DMS53 (cell line): ENCODE results near the gene FAM98B.
"Not testable (repeated sequence)": the region's sequence is repeated elsewhere in the genome, so short reads cannot be mapped to it uniquely, and the experiment has no call there.

Experiments
- DNase-seq: peaks from one replicate; lab custom pipeline; 2025; lab: John Stamatoyannopoulos, UW

FAM98B gene

DNA sequence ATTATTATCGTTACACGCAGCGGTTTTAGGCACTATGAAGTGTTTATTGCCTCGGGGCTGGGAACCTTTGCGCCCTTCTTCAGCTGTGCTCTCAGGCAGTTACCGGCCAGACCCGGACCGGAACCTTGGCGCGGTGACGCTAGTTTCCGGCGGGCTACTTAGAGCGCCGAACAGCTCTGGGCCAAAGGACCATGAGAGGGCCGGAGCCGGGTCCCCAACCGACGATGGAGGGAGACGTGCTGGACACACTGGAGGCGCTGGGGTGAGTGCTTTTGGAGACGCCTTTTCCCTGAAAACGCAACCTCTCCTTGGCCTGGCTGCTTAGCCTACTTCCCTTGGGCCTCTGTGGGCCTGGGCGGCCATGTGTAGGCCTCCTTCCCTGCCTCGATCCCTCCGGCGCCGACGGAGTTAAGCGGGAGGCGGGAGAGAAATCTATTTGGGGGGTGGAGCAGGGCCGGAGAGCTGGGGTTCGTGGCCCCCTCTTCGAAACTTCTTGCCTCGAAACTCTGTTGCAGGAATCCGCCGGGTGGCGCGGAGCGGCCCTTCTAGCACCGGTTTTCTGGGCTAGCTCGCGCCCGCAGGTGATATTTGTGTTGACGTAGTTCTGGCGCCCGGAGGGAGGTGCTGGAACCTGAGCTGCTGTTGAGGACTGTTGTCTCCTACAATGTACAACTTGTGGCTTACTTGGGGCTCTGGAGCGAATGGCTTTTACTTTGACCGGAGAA lies at the start of gene FAM98B:
FAM98B (plus strand) TSS at position 157 of the 725 bp plus-strand sequence; CDS start at position 192, 35 bp downstream.
- DNase-seq = peak; percentile 88

DNA sequence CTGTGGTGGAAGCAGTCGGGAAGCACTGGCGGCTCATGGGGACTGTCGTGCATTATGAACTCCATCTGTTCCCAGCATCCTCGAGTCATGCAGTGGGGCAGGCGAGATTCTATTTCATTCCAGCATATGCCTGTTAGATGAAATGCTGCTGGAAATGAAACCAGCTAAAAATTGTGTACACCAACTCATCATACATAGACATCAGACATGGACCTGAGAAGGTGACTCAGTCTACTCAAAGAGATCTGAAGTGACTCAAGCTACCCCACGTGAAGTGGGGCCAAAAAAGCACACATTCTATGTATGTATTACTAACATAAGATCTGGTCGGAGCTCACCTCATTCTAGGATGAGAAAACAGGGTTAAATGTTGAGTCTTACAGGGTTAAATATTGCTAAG lies 47.5 kb upstream of the FAM98B start:
- DNase-seq = no peak

DNA sequence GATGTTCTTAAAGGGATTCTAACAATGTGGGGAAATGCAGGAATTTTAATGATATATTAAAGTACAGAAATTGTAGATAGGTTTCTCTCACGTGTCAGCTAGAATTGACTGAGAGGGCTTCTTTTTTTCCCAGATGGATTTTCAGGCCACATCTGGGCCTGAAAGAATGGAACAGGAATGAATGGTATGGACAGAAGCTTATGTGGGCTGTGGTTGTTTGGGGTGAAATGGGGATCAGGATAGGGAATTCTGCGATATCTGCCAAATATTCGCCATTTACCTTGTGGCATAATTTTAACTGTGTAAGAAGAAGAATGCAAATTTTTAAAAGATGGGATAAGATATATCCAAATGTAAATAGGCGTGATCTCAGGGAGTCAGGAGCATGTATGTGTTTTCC lies 45.4 kb upstream of the FAM98B start:
- DNase-seq = no peak

DNA sequence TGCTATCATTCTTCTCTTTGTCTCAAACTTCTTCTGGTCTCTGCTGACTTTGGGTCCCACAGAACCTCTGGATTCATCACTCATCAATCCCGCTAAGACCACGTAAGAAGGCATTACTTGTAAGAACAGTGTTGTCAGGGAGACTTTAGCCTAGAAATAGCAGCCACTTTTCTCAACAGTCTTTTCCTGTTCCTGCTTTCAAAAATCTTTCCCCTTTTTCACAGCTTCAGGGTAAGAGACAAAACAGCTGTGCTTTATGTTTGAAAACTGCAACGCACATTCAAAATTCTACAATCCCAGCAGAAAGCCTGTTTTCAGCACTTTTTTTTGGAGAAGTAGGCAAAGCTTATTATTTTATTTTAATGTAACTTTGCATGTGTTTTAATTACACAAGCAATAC lies 42.0 kb upstream of the FAM98B start:
- no peak for DNase-seq

DNA sequence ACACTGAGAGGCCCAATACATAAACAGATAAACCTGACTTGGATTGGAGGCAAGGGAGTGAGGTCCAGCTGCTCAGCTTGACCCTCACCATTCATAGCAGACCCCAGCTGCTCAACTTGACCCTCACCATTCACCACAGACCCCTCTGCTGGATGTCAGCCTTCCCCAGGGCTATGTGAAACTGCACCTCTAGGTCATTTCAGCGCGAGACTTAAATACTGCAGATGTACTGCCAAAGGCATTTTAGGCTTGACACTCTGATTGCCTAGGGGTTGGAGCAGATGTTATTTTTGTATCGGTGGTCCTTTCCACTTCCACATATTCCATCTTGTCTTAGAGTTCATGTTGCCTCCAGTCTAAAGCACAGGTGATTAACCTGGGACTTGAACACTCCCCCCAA lies 41.5 kb upstream of the FAM98B start:
- DNase-seq = no peak

DNA sequence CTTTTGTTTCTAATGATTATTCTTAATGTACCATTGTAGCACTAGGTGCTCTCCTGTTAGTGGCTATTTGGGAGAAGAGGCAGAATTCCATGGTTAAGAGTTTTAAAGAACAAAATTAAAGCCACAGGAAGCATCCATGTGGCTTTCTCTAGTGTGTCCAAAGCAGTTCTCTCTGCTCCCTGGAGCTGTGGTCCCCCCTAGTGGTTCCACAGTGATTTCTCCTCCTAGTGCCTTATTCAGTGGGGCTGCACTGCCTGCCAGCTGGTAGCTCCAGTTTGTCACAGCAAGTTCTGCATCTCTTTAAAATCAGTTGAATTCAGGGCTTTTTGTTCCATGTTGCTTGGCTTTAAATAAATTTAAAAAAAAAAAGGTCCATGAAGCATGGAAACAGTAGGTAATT lies 39.6 kb upstream of the FAM98B start:
- DNase-seq = peak; percentile 58

DNA sequence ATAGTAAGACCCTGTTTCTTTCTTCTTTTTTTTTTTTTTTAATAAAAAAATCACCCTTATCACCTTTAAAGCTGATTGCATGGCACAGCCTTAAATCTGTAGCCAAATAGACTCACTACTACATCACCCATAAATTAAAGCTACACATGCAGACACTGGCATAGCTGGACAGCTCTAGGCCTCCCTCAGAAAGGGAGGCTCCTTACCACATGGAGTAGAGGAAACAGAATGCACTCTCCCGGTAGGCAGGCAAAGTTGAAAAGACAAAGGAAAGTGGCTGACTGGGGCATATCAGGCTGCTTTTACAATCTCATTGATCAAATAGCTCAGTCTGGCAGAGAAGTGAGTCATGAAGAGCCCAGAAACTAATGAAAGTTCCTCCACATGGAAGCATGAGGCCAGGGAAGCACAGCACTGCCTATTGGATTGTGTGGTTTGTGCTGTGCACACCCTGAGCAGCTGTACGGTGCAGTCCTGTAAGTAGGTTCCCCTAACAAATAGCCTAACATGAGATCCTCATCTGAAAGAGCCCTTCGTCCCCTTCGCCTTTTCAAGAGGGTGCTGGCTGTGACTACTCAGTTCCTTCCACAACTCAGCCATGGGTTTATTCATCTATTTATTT lies 32.7 kb upstream of the FAM98B start:
- DNase-seq = no peak

DNA sequence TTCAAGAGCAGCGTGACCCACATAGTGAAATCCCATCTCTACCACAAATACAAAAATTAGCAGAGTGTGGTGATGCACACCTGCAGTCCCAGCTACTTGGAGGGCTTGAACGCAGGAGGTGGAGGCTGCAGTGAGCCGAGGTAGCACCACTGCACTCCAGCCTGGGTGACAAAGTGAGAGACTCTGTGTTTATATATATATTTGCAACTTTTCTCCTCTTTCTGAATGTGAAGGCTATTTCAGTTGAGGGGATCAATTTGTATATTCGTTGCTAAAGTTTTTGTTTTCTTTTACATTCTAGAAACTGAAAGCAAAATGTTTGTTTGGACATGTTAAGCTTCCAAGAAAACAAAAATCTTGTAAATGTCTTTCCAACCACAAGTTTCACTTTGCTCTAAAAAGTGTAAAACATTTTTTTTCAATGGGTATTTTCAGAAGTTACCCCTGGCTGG lies 29.8 kb upstream of the FAM98B start:
- DNase-seq = no peak

DNA sequence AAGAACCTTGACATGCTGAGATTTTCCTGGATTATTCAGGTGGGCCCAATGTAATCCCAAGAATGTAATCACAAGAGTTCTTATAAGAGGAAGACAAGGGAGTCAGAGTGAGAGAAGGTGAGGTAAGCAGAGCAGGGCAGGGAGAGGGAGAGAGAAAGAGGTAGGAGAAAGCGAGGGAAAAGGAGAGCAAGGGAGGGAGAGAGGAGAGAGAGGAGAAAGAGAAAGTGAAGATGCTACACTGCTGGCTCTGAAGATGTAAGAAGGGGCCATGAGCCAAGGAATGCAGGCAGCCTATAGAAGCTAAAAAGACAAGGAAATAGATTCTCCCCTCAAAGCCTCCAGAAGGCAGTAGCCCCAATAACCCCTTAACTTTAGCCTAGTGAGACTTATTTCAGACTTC lies 28.7 kb upstream of the FAM98B start:
- no peak for DNase-seq

DNA sequence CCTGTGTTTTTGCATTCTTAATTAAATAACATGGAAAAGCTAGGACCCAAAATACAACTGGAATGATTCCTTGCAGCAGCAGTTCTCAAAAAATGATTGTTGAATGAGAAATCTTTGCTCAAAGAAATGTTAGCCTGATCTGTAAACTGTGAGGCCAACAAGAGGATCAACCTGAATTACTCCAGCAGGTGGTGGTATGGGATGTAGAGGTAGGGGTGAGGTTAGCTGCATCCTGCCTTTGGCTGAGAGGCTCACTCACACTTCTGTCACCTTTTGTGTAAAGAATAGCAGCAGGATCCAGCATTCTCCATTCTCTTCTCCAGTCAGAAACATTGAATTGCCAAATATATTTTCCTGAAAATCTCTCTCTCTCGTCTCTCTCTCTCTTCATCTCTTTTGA lies 26.5 kb upstream of the FAM98B start:
- DNase-seq = peak; percentile 42

DNA sequence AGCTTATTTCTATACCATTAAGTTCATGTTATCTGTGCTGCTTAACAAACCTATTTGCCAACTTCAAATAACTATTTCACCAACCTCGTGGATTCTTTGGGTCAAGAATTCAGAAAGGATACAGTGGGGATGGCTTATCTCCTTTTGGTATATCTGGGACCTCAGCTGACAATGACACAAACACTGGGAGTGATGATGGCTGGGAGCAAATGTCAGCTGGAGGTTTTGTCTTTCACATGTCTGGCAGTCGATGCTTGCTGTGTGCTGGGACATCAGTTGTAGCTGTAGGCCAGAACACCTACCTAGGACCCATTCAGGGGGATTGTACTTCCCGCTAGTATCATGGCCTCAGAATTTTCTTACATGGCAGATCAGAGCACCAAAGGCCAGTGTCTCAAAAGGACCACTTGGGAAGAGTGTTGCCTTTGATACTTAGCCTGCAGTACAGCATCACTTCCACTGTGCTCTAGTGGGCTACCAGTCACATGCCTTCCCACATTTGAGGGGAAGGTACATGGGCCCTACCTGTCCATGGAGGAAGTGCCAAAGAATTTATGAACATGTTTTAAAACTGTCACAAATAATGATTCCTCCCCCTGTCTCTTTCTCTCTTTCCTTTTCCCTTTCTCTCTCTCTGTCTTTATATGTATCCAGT lies 23.7 kb upstream of the FAM98B start:
- no peak for DNase-seq

DNA sequence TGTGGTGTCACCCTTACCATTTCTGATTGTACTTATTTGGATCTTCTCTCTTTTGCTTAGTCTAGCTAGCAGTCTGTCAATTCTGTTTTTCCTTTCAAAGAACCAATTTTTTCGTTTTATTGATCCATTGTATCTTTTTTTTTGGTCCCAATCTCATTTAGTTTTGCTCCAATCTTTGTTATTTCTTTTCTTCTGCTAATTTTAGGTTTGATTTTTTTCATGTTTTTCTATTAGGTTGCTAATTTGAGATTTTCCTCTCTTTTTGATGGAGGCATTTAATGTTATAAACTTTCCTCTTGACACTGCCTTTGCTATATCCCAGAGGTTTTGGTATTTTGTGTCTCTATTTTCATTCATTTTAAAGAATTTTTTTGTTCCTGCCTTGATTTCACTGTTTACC lies 16.9 kb upstream of the FAM98B start:
- no peak for DNase-seq

DNA sequence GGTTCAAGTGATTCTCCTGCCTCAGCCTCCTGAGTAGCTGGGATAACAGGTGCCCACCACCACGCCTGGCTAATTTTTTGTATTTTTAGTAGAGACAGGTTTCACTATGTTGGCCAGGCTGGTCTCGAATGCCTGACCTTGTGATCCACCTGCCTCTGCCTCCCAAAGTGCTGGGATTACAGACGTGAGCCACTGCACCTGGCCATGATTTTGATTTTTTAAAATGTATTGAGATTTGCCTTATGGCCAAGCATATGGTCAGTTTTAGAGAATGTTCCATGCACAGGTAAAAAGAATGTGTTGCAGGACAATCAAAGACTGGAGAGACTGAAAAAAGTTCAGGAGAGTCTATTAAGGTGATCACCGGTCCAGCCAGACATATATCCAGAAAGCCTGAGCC lies 16.3 kb upstream of the FAM98B start:
- DNase-seq = not testable (repeated sequence)

DNA sequence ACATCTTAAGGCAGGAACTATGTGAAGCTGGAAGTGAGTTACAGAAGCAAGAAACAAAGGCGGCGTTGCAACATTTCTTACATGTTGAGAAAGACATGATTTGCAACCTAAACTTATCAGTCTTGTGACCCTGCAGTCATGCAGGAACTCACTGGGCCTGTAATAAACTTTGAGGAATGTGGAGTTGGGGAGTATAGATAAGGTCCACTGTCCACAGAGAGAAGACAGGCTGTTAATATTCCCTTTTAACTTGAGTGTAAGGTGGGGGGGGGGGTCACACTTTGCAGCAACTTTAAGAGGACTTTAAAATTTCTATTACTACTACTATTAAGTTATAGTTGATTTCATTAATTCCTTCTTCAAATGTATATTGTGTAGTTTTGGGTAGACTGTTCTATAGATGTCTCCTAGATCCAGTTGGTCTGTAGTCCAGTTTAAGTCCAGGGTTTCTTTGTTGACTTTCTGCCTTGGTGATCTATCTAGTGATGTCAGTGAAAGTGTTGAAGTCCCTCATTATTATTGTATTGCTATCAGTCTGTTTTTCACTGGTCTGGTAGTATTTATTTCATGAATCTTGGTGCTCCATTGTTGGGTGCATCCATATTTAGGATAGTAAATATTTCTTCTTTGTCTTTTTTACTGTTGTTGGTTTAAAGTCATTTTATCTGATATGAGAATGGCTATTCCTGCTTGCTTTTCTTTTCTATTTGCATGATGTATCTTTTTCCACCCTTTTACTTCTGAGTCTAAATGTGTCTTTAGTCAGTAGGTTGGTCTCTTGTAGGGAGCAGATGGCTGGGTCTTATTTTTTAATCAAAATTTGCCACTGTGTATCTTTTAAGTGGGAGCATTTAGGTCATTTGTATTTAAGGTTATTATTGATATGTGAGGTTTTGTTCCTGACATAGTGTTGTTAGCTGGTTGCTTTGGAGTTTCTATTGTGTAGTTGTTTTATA lies 15.6 kb upstream of the FAM98B start:
- DNase-seq = no peak

DNA sequence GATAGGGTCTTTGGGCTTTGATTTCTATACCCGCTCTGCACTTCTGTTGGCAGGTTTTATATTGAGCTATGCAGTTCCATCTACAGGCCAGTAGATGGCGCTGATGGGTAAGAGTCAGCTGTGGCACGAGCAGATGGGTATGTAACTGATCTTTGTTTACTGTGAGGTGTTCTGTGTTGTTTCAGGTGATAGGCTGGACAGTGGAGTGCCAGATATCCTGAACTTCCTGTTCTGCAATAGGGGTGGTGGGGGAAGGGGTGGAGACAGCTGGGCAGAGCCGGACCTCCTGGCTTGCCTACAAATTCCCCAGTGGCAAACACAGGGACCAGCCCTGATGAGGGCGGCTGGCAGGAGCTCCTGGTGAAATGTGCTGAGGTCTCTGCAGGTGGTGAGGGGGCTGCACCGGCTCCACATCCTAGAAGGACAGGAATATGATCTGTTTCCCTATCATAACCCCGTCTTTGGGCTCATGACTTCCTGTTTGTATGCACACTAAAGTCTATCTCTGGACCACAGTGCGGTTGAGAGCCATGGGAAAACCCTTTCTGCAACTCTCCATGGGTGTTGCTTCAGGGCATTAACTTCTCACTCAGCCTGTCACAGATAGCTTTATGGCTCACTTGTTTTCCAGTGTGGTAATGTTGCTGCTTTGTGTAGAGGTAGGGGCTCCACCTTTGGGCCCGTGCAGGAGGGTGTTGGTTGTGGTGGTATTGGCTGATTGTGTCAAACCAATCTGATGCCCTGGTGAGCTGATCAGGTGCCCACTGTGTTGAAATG lies 13.4 kb upstream of the FAM98B start:
- DNase-seq = peak; percentile 96

DNA sequence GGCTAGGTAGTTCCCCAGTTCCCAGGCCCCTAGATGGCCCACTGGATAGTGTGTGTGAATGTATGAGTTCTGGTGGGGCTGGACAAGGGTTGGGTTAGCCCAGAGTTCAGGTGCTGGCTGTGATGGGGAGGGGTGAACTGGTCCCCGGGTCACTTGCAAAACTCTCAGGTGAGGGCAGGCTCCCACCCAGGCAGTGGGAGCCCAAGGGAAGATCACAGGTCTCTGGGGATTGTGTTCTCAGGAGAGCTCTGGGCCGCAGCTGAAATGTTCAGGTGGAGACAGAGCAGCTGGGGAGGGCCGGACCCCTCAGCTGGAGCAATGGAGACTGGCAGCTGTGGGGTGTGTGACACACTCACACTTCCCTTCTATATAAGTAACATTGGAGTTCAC lies 12.8 kb upstream of the FAM98B start:
- DNase-seq = no peak

DNA sequence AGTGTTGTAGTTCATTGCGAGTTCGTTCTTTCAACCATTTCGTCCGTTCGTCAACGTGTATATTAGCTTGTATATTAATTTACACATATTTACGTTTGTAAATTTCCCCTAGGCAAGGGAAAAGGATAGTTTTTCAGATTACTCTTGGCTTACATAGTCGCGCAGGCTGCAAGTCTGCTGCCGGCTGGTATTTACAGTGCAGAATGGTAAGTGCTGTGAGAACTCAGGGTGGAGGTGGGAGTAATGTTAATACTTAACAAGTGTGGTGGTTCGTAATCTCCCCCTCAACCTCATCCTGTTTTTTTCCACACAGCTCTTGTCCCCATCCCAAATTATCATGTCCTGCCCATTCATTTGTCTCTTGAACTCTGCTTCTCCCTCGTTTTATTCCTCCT lies 766 bp downstream of the FAM98B start:
- DNase-seq = peak; percentile 38

DNA sequence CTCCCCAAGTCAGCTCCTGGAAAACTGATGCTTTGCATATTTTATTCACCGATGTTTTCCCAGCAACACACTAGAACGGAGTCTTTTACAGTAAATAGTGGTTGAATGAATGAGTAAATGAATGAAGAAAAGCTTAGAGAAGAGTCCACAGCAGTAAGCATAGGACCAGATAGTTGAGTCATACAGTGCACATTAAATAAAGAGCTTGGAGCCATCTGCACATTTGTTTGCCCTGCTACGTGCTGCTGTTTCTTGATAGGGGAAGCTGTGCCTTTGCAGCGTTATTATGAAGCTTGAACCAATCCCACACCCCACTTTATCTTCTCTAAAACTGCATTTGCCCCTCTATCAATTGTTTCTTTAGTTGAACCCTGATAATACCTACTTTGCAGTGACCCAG lies 1.2 kb downstream of the FAM98B start:
- peak; percentile 47 for DNase-seq

DNA sequence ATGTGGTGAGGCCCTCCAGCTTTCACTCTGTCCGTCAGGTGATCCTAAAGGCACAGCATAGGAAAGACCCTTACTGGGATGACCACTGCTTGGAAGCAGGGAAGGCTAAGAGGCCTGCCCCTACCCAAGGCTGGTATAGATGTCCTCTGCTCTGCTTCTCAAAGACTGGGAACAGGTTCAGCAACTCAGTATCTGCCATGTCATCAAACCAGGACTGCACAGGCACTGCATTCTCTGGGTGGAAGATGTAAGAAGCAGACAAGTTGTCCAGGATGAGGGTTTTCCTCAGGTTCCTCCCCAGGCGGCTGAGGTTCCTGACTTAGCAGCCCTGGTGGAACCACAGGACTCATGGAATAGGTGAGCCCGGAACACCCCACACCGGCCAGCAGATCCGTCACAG lies 4.7 kb downstream of the FAM98B start:
- no peak for DNase-seq

DNA sequence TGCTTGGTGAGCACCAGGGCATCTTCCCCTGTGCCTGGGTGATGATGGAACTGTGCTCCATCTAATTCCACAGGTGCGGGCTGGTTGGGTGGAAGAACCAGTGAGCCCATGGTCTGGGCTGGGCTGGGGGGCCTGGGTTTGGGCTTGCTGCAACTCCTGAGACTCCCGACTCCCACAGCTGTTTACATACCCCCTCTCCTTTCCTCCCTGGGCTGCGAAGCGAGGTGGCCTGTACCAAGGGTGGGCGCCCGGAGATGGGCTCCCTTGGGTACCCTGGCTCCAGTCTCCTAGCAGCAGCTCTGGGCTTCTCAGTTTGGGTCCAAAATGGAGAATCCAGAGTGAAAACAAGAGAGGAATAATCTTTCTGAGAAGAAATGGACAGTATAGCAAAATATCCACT lies 5.6 kb downstream of the FAM98B start:
- DNase-seq = no peak

DNA sequence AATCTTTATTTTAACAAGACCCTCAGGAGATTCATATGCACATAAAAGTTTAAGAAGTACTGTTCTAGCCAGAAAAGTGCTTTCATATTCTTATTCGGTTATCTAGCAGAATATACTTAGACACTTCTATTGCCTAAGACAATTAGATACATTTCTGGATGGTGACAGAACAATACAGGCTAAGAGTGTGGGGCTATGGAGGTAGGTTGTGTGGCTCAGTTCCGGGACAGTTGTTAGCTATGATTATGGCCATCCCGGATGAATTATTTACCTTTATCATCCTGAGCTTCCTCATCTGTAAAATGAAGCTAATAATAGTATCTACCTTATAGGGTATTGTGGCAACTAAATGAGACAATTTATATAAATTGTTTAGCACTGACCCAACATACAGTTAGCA lies 6.6 kb downstream of the FAM98B start:
- no peak for DNase-seq
